CD4-positive, alpha-beta memory T cell (primary cell): ENCODE results near the gene TRMT112. TPM values are rescaled to one million over a fixed set of nuclear protein-coding genes. Genes with fewer than 3 reads are reported as not detected.

Source experiments
- CTCF ChIA-PET: fragments of 350-600 bp; sonication (Branson Sonifier 250); formaldehyde crosslinking; loops from one replicate; lab custom pipeline; 2021; ENCODE audit warnings: inconsistent platforms; ENCODE audit not compliant: partially characterized antibody; lab: Charles Lee
- POLR2A ChIA-PET: fragments of 350-600 bp; sonication (Branson Sonifier 250); formaldehyde crosslinking; loops from one replicate; lab custom pipeline; 2021; ENCODE audit not compliant: partially characterized antibody; lab: Charles Lee
- DNase-seq, 5 donors: peaks; one replicate each; pipeline versions ENCODE4 v3.0.0 to v3.0.0-alpha.2; 2020 to 2022; ENCODE audit warnings: mixed read lengths in 1 of 5
- H3K27ac ChIP-seq: one replicate; pipeline ENCODE4 v1.7.0; 2013; ENCODE audit warnings: low read depth, low read length
- H3K27me3 ChIP-seq: 2 replicates; pipeline ENCODE4 v1.7.0; 2013; ENCODE audit warnings: mild to moderate bottlenecking, low read length, moderate library complexity; ENCODE audit not compliant: insufficient read depth
- H3K36me3 ChIP-seq: 2 replicates; pipeline ENCODE4 v1.7.0; 2013; ENCODE audit warnings: mild to moderate bottlenecking, low read length, moderate library complexity; ENCODE audit not compliant: insufficient read depth
- H3K4me1 ChIP-seq: 2 replicates; pipeline ENCODE4 v1.7.0; 2013; ENCODE audit warnings: mild to moderate bottlenecking, low read length, moderate library complexity; ENCODE audit not compliant: insufficient read depth
- H3K4me3 ChIP-seq, 2 donors: one replicate each; pipeline ENCODE4 v1.7.0; 2013; ENCODE audit warnings: low read length in 2 of 2, mild to moderate bottlenecking in 1 of 2
- H3K9me3 ChIP-seq, 2 donors: one replicate each; pipeline ENCODE4 v1.7.0; 2013; ENCODE audit warnings: low read length in 2 of 2, control low read depth in 1 of 2; ENCODE audit not compliant: control insufficient read depth in 1 of 2
- H3K27ac Mint-ChIP-seq, 7 donors: one replicate each; pipeline ENCODE4 v1.8.0; 2020 to 2021; ENCODE audit warnings: mixed read lengths in 7 of 7, mild to moderate bottlenecking in 6 of 7, inconsistent platforms in 3 of 7, moderate library complexity in 3 of 7
- H3K27me3 Mint-ChIP-seq, 2 donors: one replicate each; pipeline ENCODE4 v1.8.0; 2020 to 2021; ENCODE audit warnings: mixed read lengths in 2 of 2
- H3K36me3 Mint-ChIP-seq, 2 donors: one replicate each; pipeline ENCODE4 v1.8.0; 2020 to 2021; ENCODE audit warnings: mixed read lengths in 2 of 2, inconsistent platforms in 1 of 2, mild to moderate bottlenecking in 1 of 2
- H3K4me1 Mint-ChIP-seq, 4 donors: one replicate each; pipeline ENCODE4 v1.8.0; 2020 to 2021; ENCODE audit warnings: mixed read lengths in 4 of 4, mild to moderate bottlenecking in 1 of 4
- H3K4me3 Mint-ChIP-seq, 8 donors: one replicate each; pipeline ENCODE4 v1.8.0; 2020 to 2021; ENCODE audit warnings: mixed read lengths in 8 of 8, mild to moderate bottlenecking in 7 of 8, moderate library complexity in 6 of 8, inconsistent platforms in 3 of 8
- H3K9me3 Mint-ChIP-seq, 8 donors: one replicate each; pipeline ENCODE4 v1.8.0; 2020 to 2021; ENCODE audit warnings: mixed read lengths in 8 of 8, mild to moderate bottlenecking in 5 of 8, inconsistent platforms in 3 of 8, moderate library complexity in 1 of 8
- intact Hi-C: fragments of 100-400 bp; cut with micrococcal nuclease; formaldehyde crosslinking; loops from one replicate; pipeline ENCODE4 v1.15.1; 2023
- polyA plus RNA-seq, 2 donors: library from polyadenylated mRNA; unstranded; fragments of 300-500 nt; fragmentation: Illumina TruSeq; gene quantifications; one replicate each; pipeline ENCODE4 v1.2.3, GENCODE V29; 2021
- total RNA-seq, 2 experiments: library from RNA; stranded (reverse); gene quantifications; one replicate each; pipeline ENCODE4 v1.2.3, GENCODE V29; 2021

The TRMT112 gene
- total and polyA plus RNA-seq, 4 experiments from 2014 or later = 171 to 516 (median 294) TPM

DNA sequence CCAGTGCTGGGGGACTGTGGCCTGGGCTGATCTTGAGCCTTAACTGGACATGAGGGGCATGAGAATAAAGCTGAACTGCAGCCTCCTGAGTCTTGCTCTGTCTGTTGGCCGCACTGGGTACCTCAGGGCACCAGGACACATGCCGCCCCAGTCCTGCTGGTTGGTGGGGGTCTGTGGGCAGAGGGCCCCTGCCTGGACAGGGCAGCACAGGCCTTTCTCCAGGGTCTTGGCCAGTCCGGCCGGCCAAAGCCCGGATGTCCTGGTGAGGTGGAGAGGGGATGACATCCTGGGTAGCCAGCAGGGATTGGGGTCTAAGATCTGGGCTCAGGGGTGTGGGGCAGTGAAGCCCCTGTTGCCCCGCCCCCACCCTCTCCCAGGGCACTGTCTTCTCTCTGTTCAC lies 40.1 kb upstream of the TRMT112 start:
- intact Hi-C loops = loop anchor here (5.0 kb wide), 1 partner anchor 40 kb away; the partner anchor contains the start of genes PRDX5 and TRMT112
- peaks cover 8% of the 10 kb centered on the region for H3K36me3 ChIP-seq
- peak overlapping the region in 4 of 8 donors; percentile 24 to 81 (median 72) for H3K4me3 Mint-ChIP-seq
- POLR2A ChIA-PET = interaction anchor here (5.0 to 7.7 kb wide), 2 partner anchors 17 to 40 kb away, joined by 38 to 69 read pairs; partner anchors contain the start of genes CCDC88B, PRDX5 and TRMT112
- H3K27me3 ChIP-seq = no peaks in the 10 kb centered on the region
- H3K27ac ChIP-seq = no peak overlapping the region
- H3K4me3 ChIP-seq = no peak overlapping the region
- peaks cover 17 to 40% (median 23%) of the 10 kb centered on the region in 4 donors for H3K4me1 Mint-ChIP-seq
- H3K9me3 ChIP-seq = no peaks in the 10 kb centered on the region
- peaks cover 7 to 25% of the 10 kb centered on the region in 2 donors for H3K36me3 Mint-ChIP-seq
- CTCF ChIA-PET = interaction anchor here (1.6 to 4.4 kb wide), 2 partner anchors 40 to 151 kb away, joined by 3 to 24 read pairs; partner anchors contain the start of genes FERMT3, PRDX5 and TRMT112
- DNase-seq = no peak
- no peaks in the 10 kb centered on the region for H3K27me3 Mint-ChIP-seq
- peak overlapping the region in 2 of 7 donors; percentile 42 to 72 for H3K27ac Mint-ChIP-seq
- no peaks in the 10 kb centered on the region for H3K9me3 Mint-ChIP-seq
- H3K4me1 ChIP-seq = peaks cover 30% of the 10 kb centered on the region

DNA sequence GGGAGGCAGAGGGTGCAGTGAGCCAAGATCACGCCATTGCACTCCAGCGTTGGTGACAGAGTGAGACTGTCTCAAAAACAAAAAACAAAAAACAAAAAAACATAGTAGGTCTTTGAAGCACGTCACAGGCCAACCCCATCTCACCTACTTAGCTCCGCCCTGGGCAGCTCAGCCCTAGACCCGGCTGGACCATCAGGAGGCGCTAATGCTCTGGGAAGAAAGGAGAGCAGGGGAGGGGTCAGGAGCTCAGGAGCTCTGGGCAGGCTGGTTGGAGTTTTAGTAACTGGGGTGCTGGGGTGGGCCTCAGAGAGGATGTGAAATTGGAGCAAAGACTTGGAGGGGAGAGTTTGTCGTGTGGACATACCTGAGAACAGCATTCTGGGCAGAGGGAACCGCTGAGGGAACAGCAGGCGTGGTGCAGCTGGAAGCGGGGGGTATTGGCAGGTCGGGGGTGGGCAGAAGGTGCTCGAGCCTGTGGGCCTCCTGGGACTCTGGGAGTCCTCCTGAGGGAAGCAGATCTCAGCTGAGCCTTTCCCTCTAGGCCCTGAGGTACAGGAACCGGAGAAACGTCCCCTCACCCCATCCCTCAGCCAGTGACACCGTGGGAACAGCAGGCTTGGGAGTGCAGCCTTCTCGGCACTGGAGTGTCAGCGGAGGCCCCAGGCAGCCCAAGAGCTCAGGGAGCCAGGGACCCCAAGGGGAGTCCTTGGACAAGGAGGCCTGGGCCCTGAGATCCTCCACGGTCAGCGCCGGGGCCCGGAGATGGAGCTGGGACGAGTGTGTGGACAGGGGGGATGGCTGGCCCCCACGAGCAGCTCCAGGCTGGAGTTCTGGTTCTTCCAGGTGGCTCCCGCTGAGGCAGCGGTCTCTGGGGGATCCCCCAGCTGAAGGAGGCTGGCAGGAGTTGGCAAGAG lies 39.4 kb upstream of the TRMT112 start:
- H3K27ac Mint-ChIP-seq = peak overlapping the region in 4 of 7 donors; percentile 19 to 80 (median 72)

DNA sequence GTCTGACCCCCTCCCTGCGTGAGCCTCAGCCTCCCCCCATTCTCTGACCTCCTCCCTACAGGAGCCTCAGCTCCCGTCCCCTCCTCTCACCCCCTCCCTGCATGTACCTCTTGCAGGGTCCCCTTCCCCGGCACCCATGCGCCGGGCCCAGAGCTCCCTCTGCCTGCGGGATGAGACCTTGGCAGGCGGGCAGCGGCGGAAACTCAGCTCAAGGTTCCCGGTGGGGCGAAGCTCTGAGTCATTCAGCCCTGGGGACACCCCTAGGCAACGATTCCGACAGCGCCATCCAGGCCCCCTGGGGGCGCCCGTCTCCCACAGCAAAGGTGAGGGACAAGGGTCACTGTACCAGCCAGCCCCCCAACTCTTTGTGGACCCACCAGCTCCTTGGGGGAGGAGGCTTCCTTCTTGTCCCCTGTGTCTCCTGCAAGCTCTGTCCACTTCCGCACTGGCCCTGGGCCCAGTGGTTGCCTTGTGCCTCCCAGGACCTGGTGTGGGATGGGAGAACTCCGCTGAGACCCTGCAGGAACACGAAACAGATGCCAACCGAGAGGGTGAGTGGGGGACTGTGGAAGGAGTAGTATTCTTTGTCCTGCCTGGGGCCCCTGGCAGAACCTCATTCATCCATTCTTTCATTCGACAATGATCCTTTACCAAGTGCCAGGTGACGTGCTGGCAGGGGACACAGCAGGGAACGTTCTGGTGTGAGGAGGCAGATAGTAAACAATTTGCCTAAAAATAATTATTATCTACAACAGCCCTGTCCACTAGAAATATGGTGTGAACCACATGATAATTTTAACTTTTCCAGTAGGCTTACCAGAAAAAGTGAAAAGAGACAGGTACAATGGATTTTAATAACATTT lies 38.0 kb upstream of the TRMT112 start:
- H3K27me3 Mint-ChIP-seq = no peaks in the 10 kb centered on the region
- DNase-seq = no peak
- peaks cover 14 to 25% (median 21%) of the 10 kb centered on the region in 4 donors for H3K4me1 Mint-ChIP-seq
- Histone ChIP-seq H3K4me1 (peaks cover 26% of the 10 kb centered on the region), H3K36me3 (no peaks in the 10 kb centered on the region), H3K4me3 (no peak overlapping the region), H3K27ac (no peak overlapping the region), H3K27me3 (no peaks in the 10 kb centered on the region), H3K9me3 (no peaks in the 10 kb centered on the region)
- CTCF ChIA-PET = interaction anchor here (0.6 to 4.3 kb wide), 7 partner anchors 37 to 349 kb away, joined by 3 to 21 read pairs (median 3); partner anchors contain the start of genes PRDX5 and TRMT112
- POLR2A ChIA-PET = interaction anchor here (0.6 to 7.7 kb wide), 3 partner anchors 14 to 51 kb away, joined by 4 to 69 read pairs (median 5); partner anchors contain the start of genes PRDX5 and TRMT112
- no peak overlapping the region for H3K4me3 Mint-ChIP-seq
- H3K9me3 Mint-ChIP-seq = no peaks in the 10 kb centered on the region
- H3K36me3 Mint-ChIP-seq = peaks cover 0 to 17% of the 10 kb centered on the region in 2 donors
- no peak overlapping the region for H3K27ac Mint-ChIP-seq
- intact Hi-C loops = loop anchor here (5.0 kb wide), 1 partner anchor 38 kb away; the partner anchor contains the start of genes PRDX5 and TRMT112

More for the DNA sequence above, 39.4 kb upstream of the TRMT112 start:
- peak overlapping the region in 7 of 8 donors; percentile 31 to 74 (median 68) for H3K4me3 Mint-ChIP-seq
- peaks cover 15 to 35% (median 23%) of the 10 kb centered on the region in 4 donors for H3K4me1 Mint-ChIP-seq
- no peaks in the 10 kb centered on the region for H3K9me3 Mint-ChIP-seq
- ChIA-PET POLR2A (interaction anchor here (0.9 to 7.7 kb wide), 3 partner anchors 16 to 332 kb away, joined by 3 to 69 read pairs (median 38); partner anchors contain the start of genes CCDC88B, PRDX5 and TRMT112), CTCF (interaction anchor here (1.0 to 4.3 kb wide), 3 partner anchors 39 to 150 kb away, joined by 3 to 21 read pairs (median 3); partner anchors contain the start of genes FERMT3, PRDX5 and TRMT112)
- H3K36me3 Mint-ChIP-seq = peaks cover under 1 to 18% of the 10 kb centered on the region in 2 donors
- no peaks in the 10 kb centered on the region for H3K9me3 ChIP-seq
- DNase-seq = peak in 1 of 5 donors; percentile 19
- H3K27me3 ChIP-seq = no peaks in the 10 kb centered on the region
- H3K27ac ChIP-seq = no peak overlapping the region
- intact Hi-C loops = loop anchor here (5.0 kb wide), 1 partner anchor 39 kb away; the partner anchor contains the start of genes PRDX5 and TRMT112
- H3K4me1 ChIP-seq = peaks cover 30% of the 10 kb centered on the region
- H3K36me3 ChIP-seq = peaks cover 8% of the 10 kb centered on the region
- H3K4me3 ChIP-seq = no peak overlapping the region
- no peaks in the 10 kb centered on the region for H3K27me3 Mint-ChIP-seq

DNA sequence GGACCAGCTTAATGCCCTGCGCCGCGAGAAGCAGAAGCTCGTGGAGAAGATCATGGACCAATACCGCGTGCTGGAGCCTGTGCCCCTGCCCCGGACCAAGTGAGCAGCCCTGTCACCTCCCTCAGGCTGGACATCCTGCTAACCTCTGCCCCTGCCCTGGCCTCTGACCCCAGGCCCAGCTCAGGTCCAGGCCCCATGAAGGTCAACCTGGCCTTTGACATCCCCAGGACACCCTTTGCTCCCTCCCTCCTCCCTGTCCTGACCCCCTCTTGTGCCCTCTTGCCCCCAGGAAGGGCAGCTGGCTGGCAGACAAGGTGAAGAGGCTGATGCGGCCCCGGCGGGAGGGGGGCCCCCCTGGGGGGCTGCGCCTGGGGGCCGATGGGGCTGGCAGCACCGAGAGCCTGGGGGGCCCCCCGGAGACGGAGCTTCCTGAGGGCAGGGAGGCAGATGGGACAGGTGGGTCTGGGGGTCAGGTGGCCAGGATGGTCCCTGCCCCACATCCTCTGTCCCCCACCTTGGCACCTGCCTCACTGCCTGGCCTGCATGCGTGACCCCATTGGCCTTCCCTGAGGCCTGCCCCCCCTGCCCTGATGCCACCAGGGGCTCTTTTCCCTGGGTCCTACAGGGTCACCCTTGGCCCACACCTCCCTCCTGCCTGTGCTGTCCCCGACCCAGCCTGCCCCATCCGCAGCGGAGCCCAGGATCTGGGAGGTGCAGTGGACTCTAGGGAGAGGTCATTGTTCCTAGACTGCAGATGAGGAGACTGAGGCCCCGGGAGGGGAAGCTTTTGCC lies 36.6 kb upstream of the TRMT112 start:
- Mint-ChIP-seq H3K27me3 (no peaks in the 10 kb centered on the region), H3K27ac (no peak overlapping the region), H3K36me3 (peaks cover 0 to 14% of the 10 kb centered on the region in 2 donors), H3K4me3 (no peak overlapping the region), H3K4me1 (peaks cover 6 to 16% (median 11%) of the 10 kb centered on the region in 4 donors), H3K9me3 (no peaks in the 10 kb centered on the region)
- intact Hi-C loops = no loop called here
- Histone ChIP-seq H3K9me3 (no peaks in the 10 kb centered on the region), H3K27me3 (no peaks in the 10 kb centered on the region), H3K36me3 (peaks cover 3% of the 10 kb centered on the region), H3K4me3 (no peak overlapping the region), H3K27ac (no peak overlapping the region), H3K4me1 (peaks cover 17% of the 10 kb centered on the region)
- ChIA-PET POLR2A (interaction anchor here (0.8 to 7.7 kb wide), 2 partner anchors 37 to 49 kb away, joined by 3 to 69 read pairs; partner anchors contain the start of genes PRDX5 and TRMT112), CTCF (interaction anchor here (1.8 to 4.3 kb wide), 2 partner anchors 36 to 51 kb away, joined by 3 to 21 read pairs; partner anchors contain the start of genes PRDX5 and TRMT112)
- DNase-seq = no peak

DNA sequence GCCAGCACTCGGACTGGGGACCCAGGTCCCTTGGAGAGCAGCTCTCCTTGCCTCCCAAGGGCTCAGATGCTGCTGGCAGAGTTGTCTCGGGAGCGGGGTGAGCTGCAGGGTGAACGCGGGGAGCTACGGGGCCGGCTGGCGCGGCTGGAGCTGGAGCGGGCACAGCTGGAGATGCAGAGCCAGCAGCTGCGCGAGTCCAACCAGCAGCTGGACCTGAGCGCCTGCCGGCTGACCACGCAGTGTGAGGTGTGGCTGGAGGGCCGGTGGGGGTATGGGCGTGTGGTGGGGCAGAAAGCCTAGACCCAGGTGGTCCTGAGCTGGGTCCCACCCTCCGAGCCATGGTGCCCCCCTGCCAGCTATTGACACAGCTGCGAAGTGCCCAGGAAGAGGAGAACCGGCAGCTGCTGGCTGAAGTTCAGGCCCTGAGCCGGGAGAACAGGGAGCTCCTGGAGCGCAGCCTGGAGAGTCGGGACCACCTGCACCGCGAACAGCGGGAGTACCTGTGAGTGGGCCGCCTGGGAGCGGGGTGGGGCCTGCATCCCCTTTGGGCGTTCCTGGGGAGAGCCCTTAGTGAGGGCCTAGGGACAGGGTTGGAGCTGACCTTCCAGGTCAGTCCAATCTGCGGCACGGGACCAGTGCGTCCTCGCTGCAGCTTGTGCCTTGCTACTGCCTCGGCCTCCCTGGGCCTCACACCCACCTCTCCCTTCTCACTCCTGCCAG lies 35.8 kb upstream of the TRMT112 start:
- Mint-ChIP-seq H3K4me1 (peaks cover 5 to 13% (median 9%) of the 10 kb centered on the region in 4 donors), H3K27me3 (no peaks in the 10 kb centered on the region), H3K27ac (no peak overlapping the region), H3K9me3 (no peaks in the 10 kb centered on the region), H3K4me3 (no peak overlapping the region), H3K36me3 (peaks cover 0 to 14% of the 10 kb centered on the region in 2 donors)
- Histone ChIP-seq H3K27me3 (no peaks in the 10 kb centered on the region), H3K27ac (no peak overlapping the region), H3K4me3 (no peak overlapping the region), H3K9me3 (no peaks in the 10 kb centered on the region), H3K36me3 (peaks cover 5% of the 10 kb centered on the region), H3K4me1 (peaks cover 10% of the 10 kb centered on the region)
- ChIA-PET CTCF (interaction anchor here (1.4 to 4.3 kb wide), 2 partner anchors 11 to 35 kb away, joined by 4 to 21 read pairs; partner anchors contain the start of genes PRDX5 and TRMT112), POLR2A (interaction anchor here (0.6 to 1.2 kb wide), 4 partner anchors 13 to 48 kb away, joined by 3 to 4 read pairs (median 3); partner anchors contain the start of genes CCDC88B, PRDX5 and TRMT112)
- DNase-seq = no peak
- intact Hi-C loops = no loop called here
